ENCODE data around the gene TMEM91.

DNA sequence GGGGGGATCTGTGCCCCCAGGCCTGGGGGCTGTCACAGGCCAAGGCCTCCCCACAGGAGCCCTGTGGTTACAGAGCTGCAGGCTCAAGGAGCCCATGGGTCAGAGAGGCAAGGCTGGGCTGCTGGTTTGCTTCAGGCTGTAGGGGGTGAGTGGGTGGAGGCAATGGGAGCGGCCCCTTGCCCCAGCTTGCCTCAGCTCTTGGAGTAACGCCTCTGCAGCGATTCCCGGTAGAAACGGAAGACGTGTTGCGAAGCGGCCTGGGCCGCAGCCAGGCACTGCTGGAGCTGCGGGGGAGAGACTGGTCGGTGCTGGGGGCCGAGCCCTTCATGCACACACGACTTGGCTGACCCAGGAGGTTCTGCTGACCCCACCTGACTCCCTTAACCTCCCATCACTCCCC is 10.1 kb downstream of the TMEM91 start:
- no peak for TF ChIP-seq CTCF (IDR thresholded peaks at IDR 0.05)
- TF ChIP-seq POLR2A (IDR thresholded peaks at IDR 0.05), result no peak
